Stimulated activated CD8-positive, alpha-beta memory T cell treated with anti-CD3 and anti-CD28 coated beads, Interleukin-15, amount 100 ng/mL, for 48 hours (primary cell): ENCODE measurements around the gene NGF.

Experiments used
- DNase-seq, 2 donors: peaks; one replicate each; pipeline ENCODE4 v3.0.0-alpha.2; 2020; ENCODE audit warnings: low read depth in 2 of 2

The NGF gene

GRCh38 chr1:115239148-115239422, 99.0 kb downstream of the NGF start:
- DNase-seq, result no peak

GRCh38 chr1:115238336-115239147, 99.5 kb downstream of the NGF start:
- no peak for DNase-seq

- no peak for DNase-seq
Observed at GRCh38 chr1:115237507-115237906, 100.5 kb downstream of the NGF start.

GRCh38 chr1:115237023-115237422, 101.0 kb downstream of the NGF start:
- no peak for DNase-seq
